Choroid plexus epithelial cell (primary cell): Measurements from ENCODE around the gene SORBS1.
A peak's percentile ranks its signal among the peaks of the same experiment; 100 is the strongest.

Source experiments
- DNase-seq: peaks from one replicate; pipeline ENCODE4 v3.0.0-alpha.2; 2010; ENCODE audit warnings: low read depth
- H3K4me3 ChIP-seq: 2 replicates; pipeline ENCODE4 v1.5.1; 2011; ENCODE audit warnings: low read depth, mild to moderate bottlenecking, control low read depth, low read length, moderate library complexity
- TF ChIP-seq, protein P1 (sequence below): conservative IDR thresholded peaks from 2 replicates; pipeline ENCODE4 v1.5.1; 2011; ENCODE audit warnings: low read depth, mild to moderate bottlenecking, control low read depth, inconsistent platforms, low read length, moderate library complexity

The SORBS1 gene

DNA sequence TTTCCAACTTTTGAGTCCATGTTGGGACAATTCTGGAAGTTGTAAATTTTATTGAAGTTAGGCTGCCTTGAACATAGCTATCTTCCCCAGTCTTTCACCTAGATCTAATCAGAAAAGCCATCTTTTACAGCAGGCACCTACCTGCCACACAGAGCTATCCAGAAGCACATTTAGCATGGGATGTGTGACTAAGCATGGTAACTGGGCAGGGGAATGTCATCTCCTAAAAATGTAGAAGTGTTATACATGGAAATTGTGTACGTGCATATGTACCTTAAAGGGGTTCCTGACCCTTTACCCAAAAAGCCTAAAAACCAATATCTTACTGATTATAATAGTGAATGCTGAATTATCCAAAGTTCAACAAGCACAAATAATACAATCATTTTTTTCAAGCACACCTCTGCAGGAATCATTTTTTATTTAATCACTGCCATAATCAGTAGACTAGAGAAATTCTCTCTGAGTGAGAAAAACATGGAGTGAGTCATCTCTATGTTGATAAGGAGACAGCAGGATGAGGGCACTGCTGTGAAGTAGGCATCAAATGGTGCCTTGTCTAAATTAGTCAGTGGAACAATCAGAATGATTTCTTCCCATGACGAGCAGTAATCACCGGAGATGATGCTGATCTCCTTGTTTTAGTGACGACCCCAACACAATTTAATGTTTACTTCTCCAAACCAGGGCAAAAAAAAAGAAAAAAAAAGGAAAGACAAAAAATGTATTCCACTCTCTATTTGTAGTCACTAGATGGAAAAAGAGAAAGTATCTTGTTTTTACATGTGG, 75.9 kb downstream of the SORBS1 start:
- TF ChIP-seq, protein P1, sequence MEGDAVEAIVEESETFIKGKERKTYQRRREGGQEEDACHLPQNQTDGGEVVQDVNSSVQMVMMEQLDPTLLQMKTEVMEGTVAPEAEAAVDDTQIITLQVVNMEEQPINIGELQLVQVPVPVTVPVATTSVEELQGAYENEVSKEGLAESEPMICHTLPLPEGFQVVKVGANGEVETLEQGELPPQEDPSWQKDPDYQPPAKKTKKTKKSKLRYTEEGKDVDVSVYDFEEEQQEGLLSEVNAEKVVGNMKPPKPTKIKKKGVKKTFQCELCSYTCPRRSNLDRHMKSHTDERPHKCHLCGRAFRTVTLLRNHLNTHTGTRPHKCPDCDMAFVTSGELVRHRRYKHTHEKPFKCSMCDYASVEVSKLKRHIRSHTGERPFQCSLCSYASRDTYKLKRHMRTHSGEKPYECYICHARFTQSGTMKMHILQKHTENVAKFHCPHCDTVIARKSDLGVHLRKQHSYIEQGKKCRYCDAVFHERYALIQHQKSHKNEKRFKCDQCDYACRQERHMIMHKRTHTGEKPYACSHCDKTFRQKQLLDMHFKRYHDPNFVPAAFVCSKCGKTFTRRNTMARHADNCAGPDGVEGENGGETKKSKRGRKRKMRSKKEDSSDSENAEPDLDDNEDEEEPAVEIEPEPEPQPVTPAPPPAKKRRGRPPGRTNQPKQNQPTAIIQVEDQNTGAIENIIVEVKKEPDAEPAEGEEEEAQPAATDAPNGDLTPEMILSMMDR, result no peak
- DNase-seq, result peak; percentile 39
- no peak overlapping the region for H3K4me3 ChIP-seq

DNA sequence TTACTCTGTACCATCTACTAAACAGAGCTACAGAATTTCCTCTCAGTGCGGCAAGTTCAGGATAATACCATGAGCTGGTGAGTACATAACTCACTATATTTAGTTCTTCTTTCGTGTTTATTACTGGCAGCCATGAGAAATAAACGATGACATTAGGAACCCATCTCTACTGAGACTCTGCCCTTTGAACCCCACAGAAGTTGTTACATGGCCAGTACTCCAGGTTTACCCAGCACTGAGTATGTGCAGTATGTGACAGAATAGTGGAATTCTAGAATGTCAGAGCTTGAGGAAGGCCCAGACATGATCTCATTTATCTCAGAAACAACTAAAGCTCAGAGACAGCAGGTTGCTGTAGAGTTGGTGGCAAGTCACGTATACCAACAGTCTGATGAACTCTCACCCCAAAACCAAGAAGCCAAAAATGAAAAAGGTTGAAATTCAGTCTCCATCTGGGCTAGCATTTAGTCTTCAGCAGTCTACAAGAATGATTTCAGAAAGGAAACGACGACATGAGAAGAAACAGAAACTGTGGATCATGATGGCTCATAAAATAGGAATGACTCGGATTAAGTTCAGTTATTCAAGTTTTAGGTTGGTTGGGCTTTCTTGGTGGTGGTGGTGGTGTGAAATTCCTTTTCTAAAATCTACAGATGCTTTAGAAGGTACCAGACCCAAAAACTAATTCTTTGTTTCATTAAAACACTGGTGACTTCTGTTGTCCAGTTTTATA, 78.5 kb downstream of the SORBS1 start:
- DNase-seq, result no peak
- TF ChIP-seq, protein P1, result no peak
- H3K4me3 ChIP-seq, result no peak overlapping the region

DNA sequence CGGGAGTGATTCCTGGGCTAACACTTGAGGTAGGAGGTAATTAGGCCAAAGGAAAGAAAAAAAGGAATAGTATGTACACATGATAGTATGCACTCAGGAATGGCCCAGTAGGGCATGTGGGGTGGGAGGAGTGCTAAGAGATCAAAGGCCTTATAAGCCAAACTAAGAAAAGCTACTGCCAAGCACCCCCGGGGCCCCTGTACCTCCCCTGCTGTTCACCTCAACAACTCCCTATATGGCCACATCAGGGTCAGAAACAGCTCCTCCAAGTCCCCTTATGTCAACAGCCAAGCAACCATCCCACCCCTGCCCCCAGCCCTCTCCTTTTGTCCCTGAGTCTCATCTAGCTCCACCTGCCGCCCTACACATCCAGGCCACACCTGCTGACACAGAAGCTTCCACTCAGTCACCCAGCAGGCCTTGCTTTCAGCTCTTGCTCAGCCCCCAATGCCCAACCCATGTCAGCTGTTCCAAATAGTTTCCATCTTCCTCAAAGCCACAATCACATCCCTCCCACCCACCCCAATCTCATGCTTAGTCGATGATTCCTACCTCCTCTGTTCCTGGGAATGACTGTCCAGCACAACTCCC, 80.2 kb downstream of the SORBS1 start:
- TF ChIP-seq, protein P1, result no peak
- DNase-seq, result no peak
- no peak overlapping the region for H3K4me3 ChIP-seq

DNA sequence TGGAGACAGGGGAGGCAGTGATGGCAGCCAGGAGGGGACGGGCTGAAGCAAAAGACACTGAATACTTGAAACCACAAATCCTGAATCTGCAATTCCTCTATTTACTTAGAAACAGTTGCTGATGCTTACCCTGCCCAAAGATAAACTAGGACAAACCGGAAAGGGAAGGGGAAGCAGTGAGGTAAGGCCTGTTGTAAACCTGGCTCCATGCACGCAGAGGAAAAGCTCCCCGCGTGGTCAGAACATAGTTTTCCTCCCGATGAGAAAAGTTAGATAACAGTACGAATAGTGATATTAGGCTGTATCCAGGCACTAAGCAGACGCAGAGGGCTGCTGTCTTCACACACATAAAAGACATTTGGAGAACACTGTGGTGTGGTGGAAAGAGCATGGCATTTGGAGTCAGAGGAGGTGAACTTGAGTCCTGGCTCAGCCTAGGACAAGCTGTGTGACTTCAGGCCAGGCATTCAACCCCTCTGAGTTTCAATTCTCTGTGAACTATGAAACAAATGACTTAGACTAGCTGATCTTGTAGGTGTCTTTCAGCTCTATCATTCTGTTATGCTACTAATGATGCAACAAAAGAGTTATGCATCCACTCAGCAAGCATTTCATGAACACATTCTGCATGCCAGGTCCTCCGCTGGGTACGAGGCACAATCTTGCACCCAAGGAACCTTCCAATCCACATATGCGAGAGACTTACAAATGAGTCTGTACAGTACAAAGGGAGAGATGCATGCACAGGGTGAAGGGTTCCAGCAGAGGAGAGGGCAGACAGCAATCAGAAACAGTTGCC, 80.9 kb downstream of the SORBS1 start:
- H3K4me3 ChIP-seq, result no peak overlapping the region
- no peak for DNase-seq
- TF ChIP-seq, protein P1, result peak; percentile 4

DNA sequence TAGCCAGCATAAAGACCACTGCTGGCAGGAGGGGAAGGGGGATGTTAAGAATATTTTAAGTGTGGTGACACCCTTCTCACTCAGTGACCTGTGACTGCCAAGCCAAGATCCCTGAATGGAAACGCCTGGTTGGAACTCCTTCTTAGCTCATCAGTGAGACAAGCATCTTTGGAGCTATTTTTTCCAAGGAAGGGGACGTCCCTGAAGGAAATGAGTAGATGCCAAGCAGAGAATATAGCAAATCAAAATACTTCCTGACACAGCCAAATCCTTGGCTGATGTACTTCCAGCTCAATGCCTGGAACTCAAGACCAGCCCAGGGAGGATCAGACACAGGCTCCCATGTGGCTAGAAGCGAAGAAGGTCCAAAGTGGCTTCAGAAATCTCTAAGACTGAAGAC, 82.2 kb downstream of the SORBS1 start:
- H3K4me3 ChIP-seq, result no peak overlapping the region
- TF ChIP-seq, protein P1, result no peak
- no peak for DNase-seq

DNA sequence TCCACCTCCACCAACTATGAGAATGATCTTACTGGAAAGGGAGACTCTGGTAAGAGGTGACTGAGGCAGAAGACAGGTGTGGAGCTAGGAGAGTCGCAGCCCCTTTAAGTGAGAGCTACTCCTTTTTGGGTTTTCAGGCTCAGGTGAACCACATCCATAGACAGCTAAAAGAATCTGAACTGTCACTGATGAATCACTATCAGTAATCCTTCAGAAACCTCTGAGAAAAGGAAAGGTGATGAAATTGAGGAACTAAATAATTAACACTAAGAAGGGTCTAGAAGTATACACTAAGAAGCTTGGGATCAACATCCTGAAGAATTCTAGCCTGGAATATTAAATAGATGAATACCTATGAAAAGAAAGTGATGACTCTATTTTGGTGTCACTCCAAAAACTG, 83.0 kb downstream of the SORBS1 start:
- TF ChIP-seq, protein P1, result no peak
- no peak for DNase-seq
- H3K4me3 ChIP-seq, result no peak overlapping the region
